Measurements from ENCODE around the gene SON.
A peak's percentile ranks its signal among the peaks of the same experiment; 100 is the strongest.

Gene SON

GRCh38 chr21:33542640-33543504 is at the start of gene SON (continued):
- TF ChIP-seq ZSCAN23 (tag by site-specific recombination; IDR thresholded peaks at IDR 0.05) (peak; percentile 85), INSM2 (tag by site-specific recombination; IDR thresholded peaks at IDR 0.05) (0 out of 2 replicates have a peak, but pooled peaks have one; percentile 62), ZNF24 (tag by site-specific recombination; IDR thresholded peaks at IDR 0.05) (peak; percentile 81), ZNF112 (tag by site-specific recombination; IDR thresholded peaks at IDR 0.05) (no peak), ZNF155 (tag by site-specific recombination; IDR thresholded peaks at IDR 0.05) (no peak), ZNF157 (tag by site-specific recombination; IDR thresholded peaks at IDR 0.05) (no peak), REST (tag by site-specific recombination; IDR thresholded peaks at IDR 0.05) (peak; percentile 31; the same call in 1 of the 2 replicates), SCRT2 (tag by site-specific recombination; IDR thresholded peaks at IDR 0.05) (no peak; the same call in 1 of the 2 replicates), HOXA7 (CRISPR knock-in tag; IDR thresholded peaks at IDR 0.05; ENCODE audit: borderline replicate concordance) (no peak), ZSCAN5A (tag by site-specific recombination; IDR thresholded peaks at IDR 0.05) (peak; percentile 84), ZNF248 (tag by site-specific recombination; IDR thresholded peaks at IDR 0.05) (no peak), ZNF701 (tag by site-specific recombination; IDR thresholded peaks at IDR 0.05) (no peak), WT1 (tag by site-specific recombination; IDR thresholded peaks at IDR 0.05) (0 out of 2 replicates have a peak, but pooled peaks have one; percentile 29), ZNF513 (tag by site-specific recombination; IDR thresholded peaks at IDR 0.05) (peak; percentile 63), ZNF121 (tag by site-specific recombination; IDR thresholded peaks at IDR 0.05) (peak; percentile 55; the same call in 1 of the 2 replicates), ZNF473 (tag by site-specific recombination; IDR thresholded peaks at IDR 0.05) (no peak), ZNF394 (tag by site-specific recombination; IDR thresholded peaks at IDR 0.05; ENCODE audit: borderline replicate concordance) (no peak; the same call in 1 of the 2 replicates), ELK4 (IDR thresholded peaks at IDR 0.05; ENCODE audit: borderline replicate concordance, low read depth, low read length) (no peak), ZBTB6 (tag by site-specific recombination; IDR thresholded peaks at IDR 0.05) (0 out of 2 replicates have a peak, but pooled peaks have one; percentile 38), ZNF169 (tag by site-specific recombination; IDR thresholded peaks at IDR 0.05) (no peak), ZNF692 (tag by site-specific recombination; IDR thresholded peaks at IDR 0.05) (peak; percentile 69), ZNF791 (tag by site-specific recombination; IDR thresholded peaks at IDR 0.05) (0 out of 2 replicates have a peak, but pooled peaks have one; percentile 14), ZNF404 (tag by site-specific recombination; IDR thresholded peaks at IDR 0.05) (no peak), BCL11A (tag by site-specific recombination; IDR thresholded peaks at IDR 0.05; ENCODE audit: low read depth) (no peak), ZBTB7A (tag by site-specific recombination; IDR thresholded peaks at IDR 0.05; ENCODE audit: low read depth) (peak; percentile 77), ZNF558 (tag by site-specific recombination; IDR thresholded peaks at IDR 0.05) (no peak), ZNF501 (tag by site-specific recombination; IDR thresholded peaks at IDR 0.05) (no peak), ZNF544 (tag by site-specific recombination; IDR thresholded peaks at IDR 0.05) (no peak)

Data from HEK293 (cell line).